ENCODE measurements around the gene HMX1.

The HMX1 gene

GRCh38 chr4:8853249-8853648, 18.4 kb downstream of the HMX1 start:
- TF ChIP-seq, protein P1, sequence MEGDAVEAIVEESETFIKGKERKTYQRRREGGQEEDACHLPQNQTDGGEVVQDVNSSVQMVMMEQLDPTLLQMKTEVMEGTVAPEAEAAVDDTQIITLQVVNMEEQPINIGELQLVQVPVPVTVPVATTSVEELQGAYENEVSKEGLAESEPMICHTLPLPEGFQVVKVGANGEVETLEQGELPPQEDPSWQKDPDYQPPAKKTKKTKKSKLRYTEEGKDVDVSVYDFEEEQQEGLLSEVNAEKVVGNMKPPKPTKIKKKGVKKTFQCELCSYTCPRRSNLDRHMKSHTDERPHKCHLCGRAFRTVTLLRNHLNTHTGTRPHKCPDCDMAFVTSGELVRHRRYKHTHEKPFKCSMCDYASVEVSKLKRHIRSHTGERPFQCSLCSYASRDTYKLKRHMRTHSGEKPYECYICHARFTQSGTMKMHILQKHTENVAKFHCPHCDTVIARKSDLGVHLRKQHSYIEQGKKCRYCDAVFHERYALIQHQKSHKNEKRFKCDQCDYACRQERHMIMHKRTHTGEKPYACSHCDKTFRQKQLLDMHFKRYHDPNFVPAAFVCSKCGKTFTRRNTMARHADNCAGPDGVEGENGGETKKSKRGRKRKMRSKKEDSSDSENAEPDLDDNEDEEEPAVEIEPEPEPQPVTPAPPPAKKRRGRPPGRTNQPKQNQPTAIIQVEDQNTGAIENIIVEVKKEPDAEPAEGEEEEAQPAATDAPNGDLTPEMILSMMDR (IDR thresholded peaks at IDR 0.05; ENCODE audit: borderline replicate concordance, insufficient read depth, low read depth, low read length) = no peak
- no peak overlapping the region for H3K4me3 ChIP-seq (ENCODE audit: low read depth, low read length)

DNA sequence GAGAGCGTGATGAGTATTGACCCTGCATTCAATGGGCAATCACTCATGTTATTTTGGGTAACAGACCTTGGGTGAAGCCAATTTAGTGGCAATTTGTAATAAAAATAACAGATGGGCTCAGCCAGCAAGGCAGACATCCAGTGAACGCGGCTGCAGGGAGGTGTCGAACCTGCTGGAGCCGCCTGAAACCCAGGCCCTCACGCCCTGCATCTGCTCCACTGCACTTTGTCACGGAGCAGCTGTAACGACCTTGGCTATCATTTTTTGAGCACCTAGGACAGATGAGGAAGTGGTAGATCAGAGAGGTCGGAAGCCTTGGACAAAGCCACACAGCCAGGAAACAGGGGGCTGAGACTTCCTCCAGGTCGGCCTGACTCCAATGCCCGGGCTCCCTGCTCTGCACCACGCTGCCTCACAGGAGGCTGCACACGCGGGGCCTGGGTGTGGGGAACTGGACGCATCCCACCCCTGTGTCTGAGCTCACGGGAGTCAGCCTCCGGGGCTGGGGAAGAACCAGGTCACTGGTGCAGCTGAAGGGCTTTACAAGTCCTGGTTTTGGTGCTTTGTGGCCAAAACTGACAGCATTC, 19.4 kb downstream of the HMX1 start:
- H3K4me3 ChIP-seq (ENCODE audit: low read depth, low read length) = no peak overlapping the region
- TF ChIP-seq, protein P1 (IDR thresholded peaks at IDR 0.05; ENCODE audit: borderline replicate concordance, insufficient read depth, low read depth, low read length) = no peak

DNA sequence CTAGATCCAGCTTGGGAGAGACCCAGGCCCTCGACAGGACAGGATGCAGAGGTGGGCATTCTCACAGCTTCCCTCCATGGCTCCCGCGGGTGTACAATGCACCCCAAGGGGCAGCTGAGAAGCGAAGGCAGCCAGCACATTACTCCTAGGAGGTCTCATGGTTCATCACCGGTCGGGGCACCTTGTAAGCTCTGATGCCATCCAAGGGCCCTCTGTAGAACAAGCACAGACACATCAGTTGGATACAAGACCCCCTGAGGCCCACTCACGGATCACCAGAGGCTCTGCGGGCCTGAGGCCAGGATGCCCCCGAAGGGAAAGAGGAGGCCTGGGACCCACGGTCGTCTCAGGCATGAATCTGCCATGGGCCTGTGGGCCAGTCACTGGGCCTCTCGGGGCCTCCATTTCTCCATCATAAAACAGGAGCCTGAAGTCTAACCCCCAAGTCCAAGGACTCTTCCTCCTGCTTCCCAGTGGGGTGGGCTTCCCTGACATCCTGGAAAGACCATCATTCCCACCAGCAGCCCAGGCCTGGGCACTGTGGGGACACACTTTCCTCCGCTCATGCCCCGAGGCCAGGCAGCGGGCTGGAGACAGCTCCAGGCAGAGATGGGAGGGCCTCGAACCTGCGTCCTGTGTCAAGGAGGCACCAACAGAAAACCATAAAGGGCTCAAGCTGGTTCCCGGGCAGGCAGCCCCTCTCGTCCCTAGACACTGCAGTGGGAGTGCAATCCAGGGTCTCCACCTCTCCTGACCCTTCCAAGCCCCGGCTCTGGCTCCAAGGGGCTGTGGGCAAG, 20.1 kb downstream of the HMX1 start:
- TF ChIP-seq, protein P1 (IDR thresholded peaks at IDR 0.05; ENCODE audit: borderline replicate concordance, insufficient read depth, low read depth, low read length) = no peak
- no peak overlapping the region for H3K4me3 ChIP-seq (ENCODE audit: low read depth, low read length)

- H3K4me3 ChIP-seq (ENCODE audit: low read depth, low read length) = no peak overlapping the region
- TF ChIP-seq, protein P1 (IDR thresholded peaks at IDR 0.05; ENCODE audit: borderline replicate concordance, insufficient read depth, low read depth, low read length) = no peak
These were observed 20.8 kb downstream of the HMX1 start for GRCh38 chr4:8850830-8851188.

- no peak overlapping the region for H3K4me3 ChIP-seq (ENCODE audit: low read depth, low read length)
- TF ChIP-seq, protein P1 (IDR thresholded peaks at IDR 0.05; ENCODE audit: borderline replicate concordance, insufficient read depth, low read depth, low read length) = no peak
These were observed 21.4 kb downstream of the HMX1 start for GRCh38 chr4:8850074-8850829.

GRCh38 chr4:8849266-8850073, 22.2 kb downstream of the HMX1 start:
- no peak overlapping the region for H3K4me3 ChIP-seq (ENCODE audit: low read depth, low read length)
- TF ChIP-seq, protein P1 (IDR thresholded peaks at IDR 0.05; ENCODE audit: borderline replicate concordance, insufficient read depth, low read depth, low read length) = no peak

Measured in GM12875 (cell line).